NB4 (cell line): Measurements from ENCODE around the gene SP4.

ENCODE experiments used
- CTCF ChIP-seq: IDR thresholded peaks from one replicate; pipeline ENCODE4 v1.5.1; 2012; ENCODE audit warnings: low read depth, low read length
- MYC ChIP-seq: IDR thresholded peaks from 2 replicates; pipeline ENCODE4 v1.6.1; 2011; ENCODE audit warnings: low read depth, low read length
- POLR2A ChIP-seq: IDR thresholded peaks from 2 replicates; pipeline ENCODE4 v1.6.1; 2011; ENCODE audit warnings: mild to moderate bottlenecking; ENCODE audit not compliant: insufficient read length; ENCODE audit errors: extremely low read depth
- TF ChIP-seq, protein P1 (sequence below): IDR thresholded peaks from 2 replicates; pipeline ENCODE4 v1.6.1; 2011; ENCODE audit warnings: low read depth, low read length

GRCh38 chr7:21462081-21462480, 34.2 kb downstream of the SP4 start:
- TF ChIP-seq CTCF (no peak), POLR2A (no peak), MYC (no peak)
- TF ChIP-seq, protein P1, sequence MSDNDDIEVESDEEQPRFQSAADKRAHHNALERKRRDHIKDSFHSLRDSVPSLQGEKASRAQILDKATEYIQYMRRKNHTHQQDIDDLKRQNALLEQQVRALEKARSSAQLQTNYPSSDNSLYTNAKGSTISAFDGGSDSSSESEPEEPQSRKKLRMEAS = no peak
